ENCODE measurements around the gene ZSCAN5B.

DNA sequence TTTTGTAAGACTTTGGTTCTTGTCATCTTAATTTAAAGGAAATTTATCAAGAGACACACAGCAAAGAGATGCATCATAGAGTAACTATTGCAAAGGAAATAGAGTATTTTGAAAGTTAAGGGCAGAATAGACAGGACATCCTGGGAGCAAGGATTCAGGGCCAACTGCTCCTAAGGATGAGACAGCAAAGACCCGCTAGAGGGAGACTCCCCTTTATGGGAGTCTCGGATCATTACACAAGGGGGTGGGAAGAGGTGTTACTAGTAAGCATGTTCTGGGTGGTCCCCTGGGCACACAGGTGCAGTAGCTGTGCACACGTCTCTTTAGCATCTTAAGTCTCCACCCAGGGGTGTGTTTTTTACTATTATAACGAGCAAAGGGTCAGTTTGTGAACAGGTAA lies 14.1 kb upstream of the ZSCAN5B start:
- TF ChIP-seq, protein P1, sequence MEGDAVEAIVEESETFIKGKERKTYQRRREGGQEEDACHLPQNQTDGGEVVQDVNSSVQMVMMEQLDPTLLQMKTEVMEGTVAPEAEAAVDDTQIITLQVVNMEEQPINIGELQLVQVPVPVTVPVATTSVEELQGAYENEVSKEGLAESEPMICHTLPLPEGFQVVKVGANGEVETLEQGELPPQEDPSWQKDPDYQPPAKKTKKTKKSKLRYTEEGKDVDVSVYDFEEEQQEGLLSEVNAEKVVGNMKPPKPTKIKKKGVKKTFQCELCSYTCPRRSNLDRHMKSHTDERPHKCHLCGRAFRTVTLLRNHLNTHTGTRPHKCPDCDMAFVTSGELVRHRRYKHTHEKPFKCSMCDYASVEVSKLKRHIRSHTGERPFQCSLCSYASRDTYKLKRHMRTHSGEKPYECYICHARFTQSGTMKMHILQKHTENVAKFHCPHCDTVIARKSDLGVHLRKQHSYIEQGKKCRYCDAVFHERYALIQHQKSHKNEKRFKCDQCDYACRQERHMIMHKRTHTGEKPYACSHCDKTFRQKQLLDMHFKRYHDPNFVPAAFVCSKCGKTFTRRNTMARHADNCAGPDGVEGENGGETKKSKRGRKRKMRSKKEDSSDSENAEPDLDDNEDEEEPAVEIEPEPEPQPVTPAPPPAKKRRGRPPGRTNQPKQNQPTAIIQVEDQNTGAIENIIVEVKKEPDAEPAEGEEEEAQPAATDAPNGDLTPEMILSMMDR (IDR thresholded peaks at IDR 0.05), result no peak
- no peak for TF ChIP-seq POLR2A (IDR thresholded peaks at IDR 0.05)

Measured in ovary (tissue), 3 donors.